Measurements from ENCODE around the gene ASAP3.

Gene ASAP3

DNA sequence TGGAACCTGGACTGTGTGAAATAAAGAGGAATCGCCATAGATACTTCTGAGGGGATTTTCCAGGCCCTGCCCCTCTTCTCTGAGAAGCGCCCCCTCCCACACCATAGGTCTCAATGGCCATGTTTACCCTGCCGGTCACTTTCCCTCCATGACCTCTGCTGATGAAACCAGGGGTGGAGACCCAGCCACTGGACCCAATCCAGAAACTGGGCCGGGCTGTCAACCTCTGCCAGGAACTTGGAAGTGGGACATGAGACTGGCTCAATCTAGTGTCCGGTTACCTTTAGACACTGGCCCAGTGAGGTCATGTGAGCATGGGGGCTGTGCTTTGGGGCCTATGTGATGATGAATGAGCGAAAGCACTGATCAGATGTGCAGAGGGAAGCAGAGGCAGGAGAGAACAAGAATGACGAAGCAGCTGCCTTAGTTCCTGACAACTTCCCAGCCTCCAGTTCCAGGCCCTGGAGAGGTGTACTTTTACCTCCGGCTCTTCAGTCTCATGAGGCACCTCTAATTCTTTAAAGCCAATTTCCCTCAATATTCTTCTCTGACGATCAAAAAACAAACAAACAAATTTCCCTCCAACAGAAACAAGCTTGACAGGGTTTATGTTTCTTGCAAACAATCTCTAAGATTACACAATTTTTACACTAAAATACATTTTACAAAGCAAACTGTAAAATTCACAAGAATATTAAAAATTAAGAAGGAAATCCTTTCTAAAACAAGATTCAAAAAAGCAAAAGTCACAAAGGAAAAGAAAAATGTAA, 4.9 kb downstream of the ASAP3 start:
- DNase-seq (ENCODE audit: extremely low read depth in 1 of 2, low read depth in 1 of 2): no peak

DNA sequence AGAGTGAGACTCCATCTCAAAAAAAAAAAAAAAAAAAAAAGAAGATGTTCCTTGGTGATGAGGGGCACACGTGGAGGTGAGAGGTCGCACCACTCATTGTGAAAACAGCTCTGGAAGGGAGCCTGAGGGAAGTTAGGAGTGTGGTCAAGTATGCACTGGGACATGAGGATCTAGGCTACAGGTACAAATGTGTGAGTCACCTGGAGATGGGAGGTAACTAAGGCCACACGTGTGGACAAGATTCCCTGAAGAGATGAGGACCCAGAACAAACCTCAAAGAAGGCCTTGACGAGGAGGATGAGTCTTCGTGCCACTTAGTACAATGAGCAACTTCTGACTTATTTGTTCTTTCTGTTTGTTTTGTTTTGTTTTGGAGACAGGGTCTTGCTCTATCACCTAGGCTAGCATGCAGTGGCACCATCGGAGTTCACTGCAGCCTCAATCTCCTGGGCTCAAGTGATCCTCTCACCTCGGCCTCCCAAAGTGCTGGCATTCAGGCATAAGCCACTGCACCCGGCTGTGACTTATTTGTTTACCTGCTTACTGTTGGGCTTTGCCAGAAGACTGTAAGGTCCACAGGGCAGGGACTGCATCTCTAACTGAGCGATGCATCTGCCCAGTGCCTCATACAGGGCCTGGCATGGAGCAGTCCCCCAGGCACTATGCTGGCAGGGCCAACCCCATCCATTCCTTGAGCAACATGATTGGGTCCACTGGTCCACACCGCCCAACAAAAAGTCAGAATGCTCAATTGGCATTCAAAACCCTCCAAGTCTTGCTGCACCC, 6.4 kb downstream of the ASAP3 start:
- DNase-seq (ENCODE audit: extremely low read depth in 1 of 2, low read depth in 1 of 2): no peak

DNA sequence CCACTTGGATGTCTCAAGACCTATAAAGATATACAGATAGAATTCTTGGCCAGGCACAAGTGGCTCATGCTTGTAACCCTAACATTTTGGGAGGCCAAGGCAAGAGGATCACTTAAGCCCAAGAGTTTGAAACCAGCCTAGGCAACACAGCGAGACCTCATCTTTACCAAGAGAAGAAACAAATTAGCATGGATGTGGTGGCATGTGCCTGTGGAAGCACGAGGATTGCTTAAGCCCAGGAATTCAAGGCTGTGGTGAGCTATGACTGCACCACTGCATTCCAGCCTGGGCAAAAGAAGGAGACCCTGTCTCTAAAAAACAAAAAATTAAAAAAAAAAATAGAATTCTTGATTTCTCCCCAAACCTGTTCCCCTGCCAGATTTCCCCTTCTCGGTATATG, 8.3 kb downstream of the ASAP3 start:
- DNase-seq (ENCODE audit: extremely low read depth in 1 of 2, low read depth in 1 of 2): no peak

DNA sequence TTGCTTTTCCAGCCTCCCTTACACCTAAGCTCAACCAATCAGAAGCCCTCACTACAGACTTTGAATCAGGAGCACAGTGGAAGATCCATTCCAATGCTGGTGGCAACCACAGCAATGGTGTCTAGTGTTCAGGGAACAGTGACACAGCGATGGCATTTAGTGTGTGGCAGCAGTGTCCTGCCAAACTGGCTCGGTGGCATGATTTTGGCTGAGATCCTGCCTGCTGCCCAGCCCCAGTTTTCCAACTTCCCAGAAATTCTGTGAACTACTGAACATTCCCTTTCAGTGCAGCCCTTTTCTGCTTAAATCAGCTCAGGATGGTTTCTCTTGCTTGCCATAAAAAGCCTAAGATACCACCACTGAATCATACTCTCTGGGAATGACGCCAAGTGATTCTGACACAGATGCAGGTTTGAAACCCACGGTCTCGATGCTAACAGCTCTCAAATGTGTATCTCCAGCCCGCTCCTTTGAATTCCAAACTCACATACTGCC, 8.8 kb downstream of the ASAP3 start:
- no peak for DNase-seq (ENCODE audit: extremely low read depth in 1 of 2, low read depth in 1 of 2)

DNA sequence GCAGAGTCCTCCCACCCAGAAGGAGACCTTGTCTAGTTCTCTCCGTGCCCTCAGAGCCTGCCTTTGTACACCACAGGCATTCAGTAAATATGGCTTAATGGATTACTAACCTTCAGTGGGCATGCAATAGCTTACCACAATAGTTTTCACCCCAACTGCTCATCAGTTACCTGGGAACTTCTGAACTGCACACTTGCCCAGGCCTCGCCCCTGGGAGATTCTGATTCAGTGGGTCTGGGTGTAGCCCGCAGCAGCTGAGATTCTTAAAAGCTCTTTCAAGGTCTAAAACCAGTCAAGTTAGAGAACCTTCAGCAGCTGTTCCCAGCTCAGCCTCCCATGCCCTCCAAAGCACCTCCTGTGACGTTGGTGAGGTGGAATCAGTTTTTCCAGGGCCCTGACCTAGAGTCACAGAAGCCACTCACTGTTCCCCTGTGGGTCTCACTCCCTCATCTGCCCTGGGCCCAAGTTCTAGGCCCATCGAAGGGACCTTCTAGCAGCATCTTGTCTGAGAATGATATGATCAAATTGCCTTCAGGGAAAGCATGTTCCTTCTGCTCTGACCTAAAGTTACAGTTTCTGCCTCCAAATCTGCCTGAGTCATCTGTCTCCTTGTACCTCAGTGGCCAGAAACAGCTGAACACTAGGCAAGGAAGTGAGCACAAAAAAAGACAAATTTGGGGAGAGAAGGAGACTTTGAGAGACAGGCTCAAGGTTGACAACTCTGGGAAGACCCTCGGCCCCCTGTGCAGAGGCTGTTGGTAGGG, 10.8 kb downstream of the ASAP3 start:
- no peak for DNase-seq (ENCODE audit: extremely low read depth in 1 of 2, low read depth in 1 of 2)

- no peak for DNase-seq (ENCODE audit: extremely low read depth in 1 of 2, low read depth in 1 of 2)
Measured at GRCh38 chr1:23472351-23473036, 11.5 kb downstream of the ASAP3 start.

- no peak for DNase-seq (ENCODE audit: extremely low read depth in 1 of 2, low read depth in 1 of 2)
Measured at GRCh38 chr1:23471473-23472075, 12.4 kb downstream of the ASAP3 start.

DNA sequence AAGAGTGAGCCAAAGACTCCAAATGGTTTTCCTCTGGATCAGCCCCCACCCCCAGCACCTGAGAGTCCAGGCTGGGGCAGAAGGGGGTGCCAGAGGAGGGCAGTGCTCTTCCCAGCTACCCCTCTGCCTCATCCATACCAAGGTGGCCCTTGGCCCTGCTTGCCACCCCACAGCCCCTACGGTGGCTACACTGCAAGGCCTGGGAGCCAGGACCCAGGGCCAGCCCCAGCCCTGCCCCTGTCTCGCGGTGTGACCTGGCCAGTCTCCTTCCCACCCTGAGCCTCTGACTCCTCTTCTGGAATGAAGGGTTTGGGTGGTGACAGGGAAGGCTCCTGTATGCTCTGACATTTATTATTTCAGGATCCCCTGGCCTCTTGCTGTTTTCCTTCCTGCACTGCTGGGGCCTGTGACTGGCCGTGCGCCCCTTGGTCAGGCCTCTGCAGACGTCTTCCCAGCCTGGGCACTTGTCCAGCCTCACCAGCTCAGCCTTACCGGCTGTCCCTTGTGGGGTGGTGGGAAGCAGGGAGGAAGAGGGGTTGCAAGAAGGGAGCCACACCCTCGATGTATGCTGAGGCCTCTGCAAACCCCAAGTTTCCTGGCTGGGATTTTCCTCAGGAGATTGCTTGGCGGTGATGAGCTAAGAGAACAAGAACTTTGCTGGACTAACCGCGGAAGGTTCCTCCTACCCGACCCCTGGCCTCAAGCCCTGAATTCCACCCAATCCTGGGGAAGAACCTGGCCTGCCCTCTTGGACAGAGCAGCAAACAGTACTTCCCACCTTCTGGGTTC, 13.5 kb downstream of the ASAP3 start:
- no peak for DNase-seq (ENCODE audit: extremely low read depth in 1 of 2, low read depth in 1 of 2)

- no peak for DNase-seq (ENCODE audit: extremely low read depth in 1 of 2, low read depth in 1 of 2)
Measured at GRCh38 chr1:23469372-23469982, 14.5 kb downstream of the ASAP3 start.

DNA sequence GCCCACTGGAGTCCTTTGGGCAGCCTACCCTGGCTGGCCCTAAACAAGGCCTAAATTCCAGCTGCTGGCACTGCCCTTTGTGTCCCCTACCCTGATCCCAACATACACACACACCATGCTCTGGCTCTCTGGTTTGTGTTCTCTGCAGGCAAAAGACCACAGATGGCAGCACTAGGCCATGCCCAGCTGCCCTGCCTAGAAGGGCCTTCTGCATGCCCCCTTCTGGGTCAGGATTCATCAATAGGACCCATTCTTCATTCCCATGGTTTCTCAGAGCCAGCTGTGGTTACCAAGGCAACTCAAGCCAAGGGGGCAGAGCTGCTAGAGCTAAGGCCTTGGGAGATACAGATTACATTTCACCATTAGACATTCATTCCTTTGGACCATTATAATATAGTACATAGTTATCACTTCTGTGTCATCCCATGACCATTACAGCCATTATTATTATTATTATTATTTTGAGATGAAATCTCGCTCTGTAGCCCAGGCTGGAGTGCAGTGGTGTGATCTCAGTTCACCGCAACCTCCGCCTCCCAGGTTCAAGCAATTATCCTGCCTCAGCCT, 17.5 kb downstream of the ASAP3 start:
- DNase-seq (ENCODE audit: extremely low read depth in 1 of 2, low read depth in 1 of 2): no peak

DNA sequence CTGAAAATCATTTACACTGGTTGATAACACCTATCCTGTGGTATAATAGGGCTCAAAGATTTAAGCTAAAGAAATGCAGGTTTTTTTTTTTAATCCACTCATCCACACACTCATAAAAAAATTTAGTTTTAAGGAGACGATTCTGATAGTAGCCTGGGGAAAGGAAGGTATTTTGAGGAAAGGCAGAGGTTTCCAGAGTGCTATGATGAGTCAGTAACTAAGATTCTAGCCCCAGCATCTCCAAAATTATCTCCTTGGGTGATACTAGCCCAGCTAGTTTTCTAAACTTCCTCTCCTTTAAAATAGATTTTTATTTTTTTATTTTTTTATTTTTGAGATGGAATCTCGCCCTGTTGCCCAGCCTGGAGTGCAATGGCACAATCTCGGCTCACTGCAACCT, 20.7 kb downstream of the ASAP3 start:
- no peak for DNase-seq (ENCODE audit: extremely low read depth in 1 of 2, low read depth in 1 of 2)

DNA sequence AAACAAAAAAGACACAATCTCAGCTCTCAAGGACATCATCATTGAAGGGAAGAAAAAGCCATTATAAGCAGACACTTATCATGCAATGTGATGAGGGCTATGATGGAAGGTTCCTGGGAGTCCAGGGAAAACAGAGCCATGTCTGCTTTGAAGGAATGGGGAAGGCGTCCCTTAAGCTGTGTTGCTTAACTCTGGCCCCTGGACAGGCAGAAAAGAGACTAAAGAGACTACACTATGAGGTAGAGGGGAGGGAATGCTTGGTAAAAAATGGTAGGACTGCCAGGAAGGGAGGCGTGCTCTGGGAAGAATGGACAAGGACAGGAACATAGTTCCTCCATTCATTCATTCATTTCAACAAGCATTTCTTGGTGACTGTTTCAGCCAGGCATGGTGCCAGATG, 21.2 kb downstream of the ASAP3 start:
- no peak for DNase-seq (ENCODE audit: extremely low read depth in 1 of 2, low read depth in 1 of 2)

- DNase-seq (ENCODE audit: extremely low read depth in 1 of 2, low read depth in 1 of 2): no peak
Measured at GRCh38 chr1:23461050-23461449, 22.9 kb downstream of the ASAP3 start.

GRCh38 chr1:23460519-23460918, 23.5 kb downstream of the ASAP3 start:
- no peak for DNase-seq (ENCODE audit: extremely low read depth in 1 of 2, low read depth in 1 of 2)

GRCh38 chr1:23459338-23459757, 24.6 kb downstream of the ASAP3 start:
- DNase-seq (ENCODE audit: extremely low read depth in 1 of 2, low read depth in 1 of 2): no peak

DNA sequence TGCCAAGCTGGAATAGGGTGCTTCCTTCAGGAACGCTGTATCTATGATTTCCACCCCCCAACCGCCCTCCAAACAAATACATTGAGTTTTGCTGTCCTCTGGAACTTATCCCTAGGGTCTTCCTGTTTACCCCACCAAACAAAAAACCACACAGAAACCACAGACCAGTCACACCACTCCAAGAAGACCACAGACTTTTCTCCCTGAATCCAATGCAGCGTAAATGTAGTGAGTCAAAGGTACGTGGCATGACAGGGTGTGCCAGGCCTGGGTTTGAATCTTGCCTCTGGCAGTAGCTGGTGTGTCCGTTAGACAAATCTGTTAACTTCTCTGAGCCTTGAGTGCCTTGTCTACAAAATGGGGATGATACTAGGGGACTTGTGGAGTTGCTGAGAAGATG, 27.8 kb downstream of the ASAP3 start:
- no peak for DNase-seq (ENCODE audit: extremely low read depth in 1 of 2, low read depth in 1 of 2)

GRCh38 chr1:23453455-23454000, 30.5 kb downstream of the ASAP3 start:
- DNase-seq (ENCODE audit: extremely low read depth in 1 of 2, low read depth in 1 of 2): no peak

DNA sequence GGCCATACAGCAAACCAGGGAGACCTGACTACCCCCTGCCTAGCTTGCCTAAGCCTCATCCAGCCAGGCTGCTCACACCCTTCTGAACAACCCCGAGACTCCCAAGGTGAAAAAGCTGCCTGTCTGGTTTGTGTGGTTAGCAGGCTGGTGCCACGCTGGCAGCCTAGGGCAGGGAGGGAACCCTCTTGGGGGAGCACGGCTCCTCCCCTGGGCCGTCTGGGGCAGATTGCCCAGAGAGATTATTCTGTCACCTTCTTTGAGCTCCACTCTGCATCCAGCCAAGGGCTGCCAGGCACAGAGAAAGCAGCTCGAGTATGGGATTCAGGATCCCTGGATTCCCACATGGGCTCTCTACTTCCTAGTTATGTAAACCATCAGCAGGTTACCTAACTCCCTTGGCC, 32.0 kb downstream of the ASAP3 start:
- no peak for DNase-seq (ENCODE audit: extremely low read depth in 1 of 2, low read depth in 1 of 2)

- DNase-seq (ENCODE audit: extremely low read depth in 1 of 2, low read depth in 1 of 2): no peak
Measured at GRCh38 chr1:23451441-23451840, 32.5 kb downstream of the ASAP3 start.
